SU-DHL-6 (cell line): ENCODE data around the gene CCDC127.

Experiments used
- CTCF ChIP-seq: fragments of 200-600 bp; sonication (generic); IDR thresholded peaks from one replicate; pipeline ENCODE4 v1.5.1; 2017; ENCODE audit warnings: antibody characterized with exemption, mild to moderate bottlenecking, low read length, moderate library complexity; ENCODE audit not compliant: insufficient read depth, poor library complexity, severe bottlenecking
- EZH2phosphoT487 ChIP-seq: fragments of 200-600 bp; sonication (generic), shearing (Covaris generic); conservative IDR thresholded peaks from 2 replicates; pipeline ENCODE4 v1.6.1; 2018; ENCODE audit warnings: mild to moderate bottlenecking, antibody characterized with exemption, low read length, moderate library complexity, mixed read lengths

GRCh38 chr5:219460-219863 is 1.5 kb upstream of the CCDC127 start:
- TF ChIP-seq CTCF, result no peak
- TF ChIP-seq EZH2phosphoT487, result no peak
